ENCODE measurements around the gene CCDC158.
A peak's percentile ranks its signal among the peaks of the same experiment; 100 is the strongest.

CCDC158 gene

DNA sequence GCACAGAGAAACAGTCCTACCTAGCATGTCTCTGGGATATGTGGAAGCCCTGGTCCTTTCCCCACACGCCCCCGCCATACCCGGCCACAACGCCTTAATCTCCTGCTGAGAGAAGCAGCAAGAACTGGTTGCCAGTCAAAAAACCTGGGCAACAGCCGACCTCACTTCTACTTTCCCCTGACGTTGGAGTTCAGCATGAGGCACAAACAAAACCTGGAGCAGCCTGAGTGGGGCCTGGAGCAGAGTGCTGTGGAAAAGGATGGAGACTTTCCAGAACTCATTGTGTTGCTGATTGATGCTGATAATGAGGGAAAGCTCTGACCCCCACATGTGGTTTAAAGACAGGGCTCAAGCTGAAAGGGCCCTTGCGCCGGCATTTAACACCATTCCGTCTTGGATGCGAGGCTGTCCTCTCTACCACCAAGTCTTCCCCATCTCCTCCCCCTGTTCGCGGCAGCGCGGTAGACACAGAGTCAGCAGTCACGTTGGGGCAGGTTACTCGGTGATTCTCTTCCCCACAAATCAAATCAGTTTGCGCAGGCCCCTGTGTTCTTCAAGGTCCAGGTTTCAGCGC lies 666 bp downstream of the CCDC158 start:
- no peak overlapping the region for H3K27ac ChIP-seq
- no peak for DNase-seq (ENCODE audit: low spot score)
- CTCF ChIA-PET = interaction anchor here (0.7 to 0.9 kb wide), 2 partner anchors 241 kb away, joined by 3 read pairs; no protein-coding TSS in a partner anchor
- TF ChIP-seq, protein P1, sequence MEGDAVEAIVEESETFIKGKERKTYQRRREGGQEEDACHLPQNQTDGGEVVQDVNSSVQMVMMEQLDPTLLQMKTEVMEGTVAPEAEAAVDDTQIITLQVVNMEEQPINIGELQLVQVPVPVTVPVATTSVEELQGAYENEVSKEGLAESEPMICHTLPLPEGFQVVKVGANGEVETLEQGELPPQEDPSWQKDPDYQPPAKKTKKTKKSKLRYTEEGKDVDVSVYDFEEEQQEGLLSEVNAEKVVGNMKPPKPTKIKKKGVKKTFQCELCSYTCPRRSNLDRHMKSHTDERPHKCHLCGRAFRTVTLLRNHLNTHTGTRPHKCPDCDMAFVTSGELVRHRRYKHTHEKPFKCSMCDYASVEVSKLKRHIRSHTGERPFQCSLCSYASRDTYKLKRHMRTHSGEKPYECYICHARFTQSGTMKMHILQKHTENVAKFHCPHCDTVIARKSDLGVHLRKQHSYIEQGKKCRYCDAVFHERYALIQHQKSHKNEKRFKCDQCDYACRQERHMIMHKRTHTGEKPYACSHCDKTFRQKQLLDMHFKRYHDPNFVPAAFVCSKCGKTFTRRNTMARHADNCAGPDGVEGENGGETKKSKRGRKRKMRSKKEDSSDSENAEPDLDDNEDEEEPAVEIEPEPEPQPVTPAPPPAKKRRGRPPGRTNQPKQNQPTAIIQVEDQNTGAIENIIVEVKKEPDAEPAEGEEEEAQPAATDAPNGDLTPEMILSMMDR (conservative IDR thresholded peaks at IDR 0.05; ENCODE audit: low read depth) = no peak
- POLR2A ChIA-PET (ENCODE audit: low non-redundant PET) = interaction anchor here (0.9 to 1.0 kb wide), 2 partner anchors 81 to 113 kb away, joined by 3 read pairs; no protein-coding TSS in a partner anchor

GRCh38 chr4:76410636-76411035 lies 10.3 kb downstream of the CCDC158 start:
- no peak for DNase-seq (ENCODE audit: low spot score)
- H3K27ac ChIP-seq = no peak overlapping the region
- ChIA-PET CTCF (no interaction called here), POLR2A (ENCODE audit: low non-redundant PET) (no interaction called here)
- TF ChIP-seq, protein P1 (conservative IDR thresholded peaks at IDR 0.05; ENCODE audit: low read depth) = no peak

DNA sequence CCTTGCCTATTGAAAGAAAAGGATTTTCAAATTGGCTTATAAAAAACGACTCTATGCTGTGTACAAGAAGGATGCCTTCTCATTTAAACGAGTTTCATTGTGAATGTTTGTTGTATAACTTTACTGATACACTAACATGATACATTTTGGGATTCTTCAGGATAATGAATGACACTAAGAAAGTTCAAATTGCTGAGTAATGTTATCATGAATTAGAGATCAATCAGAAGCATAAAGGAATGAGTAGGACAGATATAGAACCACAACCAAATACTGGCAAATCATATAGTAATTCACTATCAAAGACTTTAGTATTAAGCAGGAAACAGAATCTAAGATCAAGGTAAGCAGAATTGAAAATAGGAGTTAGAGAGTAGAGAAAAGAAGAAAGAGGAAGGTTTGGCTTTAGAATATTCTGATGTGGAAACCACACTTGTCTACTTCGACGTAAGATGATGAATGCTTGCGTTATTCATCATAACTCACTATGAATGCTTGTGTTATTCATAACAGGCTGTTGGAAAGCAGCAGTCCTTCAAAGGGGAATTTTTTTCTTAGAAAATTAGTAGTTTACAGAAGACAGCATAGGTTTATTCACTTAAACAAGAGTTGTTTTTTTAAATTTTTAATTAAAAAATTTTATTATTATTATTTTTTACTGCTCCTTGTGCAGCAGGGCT lies 13.4 kb downstream of the CCDC158 start:
- ChIA-PET POLR2A (ENCODE audit: low non-redundant PET) (no interaction called here), CTCF (no interaction called here)
- TF ChIP-seq, protein P1 (conservative IDR thresholded peaks at IDR 0.05; ENCODE audit: low read depth) = no peak
- no peak overlapping the region for H3K27ac ChIP-seq
- DNase-seq (ENCODE audit: low spot score) = peak; percentile 8

- H3K27ac ChIP-seq = no peak overlapping the region
- POLR2A ChIA-PET (ENCODE audit: low non-redundant PET) = no interaction called here
- TF ChIP-seq, protein P1 (conservative IDR thresholded peaks at IDR 0.05; ENCODE audit: low read depth) = no peak
- CTCF ChIA-PET = no interaction called here
- DNase-seq (ENCODE audit: low spot score) = no peak
Measured at GRCh38 chr4:76406081-76406480, 14.9 kb downstream of the CCDC158 start.

GRCh38 chr4:76401654-76402053 lies 19.3 kb downstream of the CCDC158 start:
- CTCF ChIA-PET = interaction anchor here (0.6 kb wide), 1 partner anchor 101 kb away, joined by 3 read pairs; no protein-coding TSS in a partner anchor
- no peak for DNase-seq (ENCODE audit: low spot score)
- H3K27ac ChIP-seq = no peak overlapping the region
- POLR2A ChIA-PET (ENCODE audit: low non-redundant PET) = no interaction called here
- TF ChIP-seq, protein P1 (conservative IDR thresholded peaks at IDR 0.05; ENCODE audit: low read depth) = no peak

DNA sequence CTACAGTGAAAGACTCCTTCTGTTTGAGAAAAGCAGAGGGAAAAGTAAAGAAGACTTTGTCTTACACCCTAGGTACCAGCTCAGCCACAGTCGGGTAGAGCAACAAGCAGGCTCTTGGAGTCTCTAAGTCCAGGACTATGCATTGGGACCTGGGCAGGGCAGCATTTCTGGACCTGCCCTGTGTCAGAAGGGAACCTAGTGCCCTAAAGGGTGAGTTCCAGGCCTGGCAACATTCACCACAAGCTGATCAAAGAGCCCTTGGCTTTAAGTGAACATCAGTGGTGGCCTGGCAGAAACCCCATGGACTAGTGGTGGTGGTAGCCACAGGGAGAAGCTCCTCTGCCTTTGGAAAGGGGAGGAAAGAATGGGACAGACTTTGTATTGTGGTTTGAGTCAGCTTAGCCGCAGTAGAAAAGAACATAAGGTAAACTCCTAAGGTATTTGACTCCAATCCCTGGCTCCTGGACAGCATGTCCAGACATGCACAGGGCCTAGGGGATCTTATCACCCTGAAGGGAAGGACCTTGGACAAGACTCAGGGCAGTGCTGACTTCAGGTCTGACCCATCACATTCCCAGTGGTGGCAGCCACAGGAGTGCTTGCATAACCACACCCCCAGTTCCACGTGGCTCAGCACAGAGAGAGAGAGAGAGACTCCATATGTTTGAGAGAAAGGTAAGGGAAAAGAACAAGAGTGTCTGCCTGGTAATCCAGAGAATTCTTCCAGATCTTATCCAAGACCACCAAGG lies 32.6 kb downstream of the CCDC158 start:
- peak; percentile 78 for DNase-seq (ENCODE audit: low spot score)
- ChIA-PET CTCF (interaction anchor here (0.7 to 1.3 kb wide), 2 partner anchors 13 to 58 kb away, joined by 3 to 6 read pairs; no protein-coding TSS in a partner anchor), POLR2A (ENCODE audit: low non-redundant PET) (interaction anchor here (0.8 kb wide), 1 partner anchor 664 kb away, joined by 3 read pairs; the partner anchor contains the start of gene USO1)
- H3K27ac ChIP-seq = peak overlapping the region; percentile 39
- TF ChIP-seq, protein P1 (conservative IDR thresholded peaks at IDR 0.05; ENCODE audit: low read depth) = no peak

Data from RWPE1 (cell line).